ENCODE results near the gene FTCD. TPM values are rescaled to one million over a fixed set of nuclear protein-coding genes. Genes with fewer than 3 reads are reported as not detected.

Gene FTCD
- total and polyA plus RNA-seq, 2 experiments from 2014 or later: not detected

- peaks cover 50% of the 10 kb centered on the region for H3K79me2 ChIP-seq (ENCODE audit: insufficient read depth)
- no peak overlapping the region for H3K27ac ChIP-seq
- H3K4me3 ChIP-seq: no peak overlapping the region
- H3K9me3 ChIP-seq (ENCODE audit: low read depth): no peaks in the 10 kb centered on the region
- peaks cover 20% of the 10 kb centered on the region for H3K4me1 ChIP-seq (ENCODE audit: insufficient read depth)
- no peaks in the 10 kb centered on the region for H4K20me1 ChIP-seq (ENCODE audit: insufficient read depth)
- no peak overlapping the region for H3K4me2 ChIP-seq (ENCODE audit: unreplicated experiment)
- WGBS, 2 experiments (ENCODE audit: low coverage in 1 of 2, low lambda C conversion rate in 2 of 2, missing lambda C conversion rate in 2 of 2): 84 to 89% methylated on average over 26 to 27 of the region's 27 CpGs
- no peaks in the 10 kb centered on the region for H3K27me3 ChIP-seq (replicated peaks; ENCODE audit: insufficient read depth)
- no peak overlapping the region for H3K9ac ChIP-seq
- TF ChIP-seq EZH2phosphoT487 (IDR thresholded peaks at IDR 0.05; ENCODE audit: insufficient read depth, low read depth) (no peak), EZH2 (IDR thresholded peaks at IDR 0.05; ENCODE audit: insufficient read depth, poor library complexity, severe bottlenecking) (no peak)
- peaks cover 53% of the 10 kb centered on the region for H3K36me3 ChIP-seq (ENCODE audit: low read depth)
- H3K9me2 ChIP-seq (ENCODE audit: insufficient read depth): no peaks in the 10 kb centered on the region
- no peak overlapping the region for H2AFZ ChIP-seq
- peaks cover 57% of the 10 kb centered on the region for H3F3A ChIP-seq (ENCODE audit: insufficient read depth)
- in situ Hi-C loops (cut with MboI): loop anchor here (10.0 kb wide), 1 partner anchor 124 kb away; no protein-coding TSS in a partner anchor
- DNase-seq: no peak
These were observed 36.8 kb downstream of the FTCD start for GRCh38 chr21:46118316-46119143.

- Histone ChIP-seq H3K9ac (no peak overlapping the region), H3K4me2 (ENCODE audit: unreplicated experiment) (no peak overlapping the region), H2AFZ (no peak overlapping the region), H3K9me3 (ENCODE audit: low read depth) (no peaks in the 10 kb centered on the region), H3K4me3 (no peak overlapping the region), H4K20me1 (ENCODE audit: insufficient read depth) (no peaks in the 10 kb centered on the region), H3K9me2 (ENCODE audit: insufficient read depth) (no peaks in the 10 kb centered on the region), H3K27ac (no peak overlapping the region), H3K27me3 (replicated peaks; ENCODE audit: insufficient read depth) (no peaks in the 10 kb centered on the region), H3K79me2 (ENCODE audit: insufficient read depth) (peaks cover 54% of the 10 kb centered on the region), H3K36me3 (ENCODE audit: low read depth) (peaks cover 61% of the 10 kb centered on the region), H3F3A (ENCODE audit: insufficient read depth) (peaks cover 56% of the 10 kb centered on the region), H3K4me1 (ENCODE audit: insufficient read depth) (peaks cover 19% of the 10 kb centered on the region)
- whole genome bisulfite sequencing, 2 experiments (ENCODE audit: low coverage in 1 of 2, low lambda C conversion rate in 2 of 2, missing lambda C conversion rate in 2 of 2): 77 to 79% methylated on average over 22 to 28 of the region's 29 CpGs
- no peak for DNase-seq
- TF ChIP-seq EZH2phosphoT487 (IDR thresholded peaks at IDR 0.05; ENCODE audit: insufficient read depth, low read depth): no peak
- no peak for TF ChIP-seq EZH2 (IDR thresholded peaks at IDR 0.05; ENCODE audit: insufficient read depth, poor library complexity, severe bottlenecking)
- in situ Hi-C loops (cut with MboI): loop anchor here (10.0 kb wide), 1 partner anchor 123 kb away; no protein-coding TSS in a partner anchor
These were observed 37.6 kb downstream of the FTCD start for GRCh38 chr21:46117586-46118315.

GRCh38 chr21:46116776-46117585 is 38.4 kb downstream of the FTCD start:
- Histone ChIP-seq H3K27me3 (replicated peaks; ENCODE audit: insufficient read depth) (no peaks in the 10 kb centered on the region), H3K79me2 (ENCODE audit: insufficient read depth) (peaks cover 62% of the 10 kb centered on the region), H3K9me2 (ENCODE audit: insufficient read depth) (no peaks in the 10 kb centered on the region), H4K20me1 (ENCODE audit: insufficient read depth) (no peaks in the 10 kb centered on the region), H3K27ac (peak overlapping the region; percentile 28; the same call in 1 of the 2 replicates), H2AFZ (no peak overlapping the region), H3K4me3 (no peak overlapping the region), H3K4me2 (ENCODE audit: unreplicated experiment) (no peak overlapping the region), H3F3A (ENCODE audit: insufficient read depth) (peaks cover 56% of the 10 kb centered on the region), H3K36me3 (ENCODE audit: low read depth) (peaks cover 64% of the 10 kb centered on the region), H3K4me1 (ENCODE audit: insufficient read depth) (peaks cover 11% of the 10 kb centered on the region), H3K9ac (no peak overlapping the region), H3K9me3 (ENCODE audit: low read depth) (no peaks in the 10 kb centered on the region)
- WGBS, 2 experiments (ENCODE audit: low coverage in 1 of 2, low lambda C conversion rate in 2 of 2, missing lambda C conversion rate in 2 of 2): 71 to 73% methylated on average over 24 of the region's 24 CpGs
- TF ChIP-seq EZH2phosphoT487 (IDR thresholded peaks at IDR 0.05; ENCODE audit: insufficient read depth, low read depth) (no peak), EZH2 (IDR thresholded peaks at IDR 0.05; ENCODE audit: insufficient read depth, poor library complexity, severe bottlenecking) (no peak)
- in situ Hi-C loops (cut with MboI): loop anchor here (10.0 kb wide), 1 partner anchor 122 kb away; no protein-coding TSS in a partner anchor
- peak; percentile 70 for DNase-seq
